Smooth muscle cell (in vitro differentiated cells): ENCODE data around the gene FOXJ3. TPM values are rescaled to one million over a fixed set of nuclear protein-coding genes. Genes with fewer than 3 reads are reported as not detected.
"Not testable (repeated sequence)": the region's sequence is repeated elsewhere in the genome, so short reads cannot be mapped to it uniquely, and the experiment has no call there.

Experiments used
- DNase-seq: peaks from one replicate; lab custom pipeline; 2025; ENCODE audit not compliant: unreplicated experiment; lab: John Stamatoyannopoulos, UW
- H2AFZ ChIP-seq: fragments of 200-600 bp; sonication (generic); 2 replicates; pipeline ENCODE4 v1.6.0; 2016; ENCODE audit warnings: antibody characterized with exemption, low read depth, mild to moderate bottlenecking
- H3F3A ChIP-seq: fragments of 200-600 bp; sonication (generic); 2 replicates; pipeline ENCODE4 v1.6.0; 2017; ENCODE audit warnings: antibody characterized with exemption, low read depth
- H3K27ac ChIP-seq: fragments of 200-600 bp; sonication (generic); 2 replicates; pipeline ENCODE4 v1.5.1; 2016; ENCODE audit warnings: low read depth, mild to moderate bottlenecking
- H3K27me3 ChIP-seq: fragments of 200-600 bp; sonication (generic); 2 replicates; pipeline ENCODE4 v1.6.1; 2016; ENCODE audit warnings: low read depth, mild to moderate bottlenecking
- H3K36me3 ChIP-seq: fragments of 200-600 bp; sonication (generic); 2 replicates; pipeline ENCODE4 v1.5.1; 2016; ENCODE audit warnings: low read depth
- H3K4me1 ChIP-seq: fragments of 200-600 bp; sonication (generic); 2 replicates; pipeline ENCODE4 v1.5.1; 2016; ENCODE audit warnings: low read depth
- H3K4me2 ChIP-seq: fragments of 200-600 bp; sonication (generic); 2 replicates; pipeline ENCODE4 v1.6.0; 2016; ENCODE audit warnings: mild to moderate bottlenecking
- H3K4me3 ChIP-seq: fragments of 200-600 bp; sonication (generic); 2 replicates; pipeline ENCODE4 v1.5.1; 2016; ENCODE audit warnings: mild to moderate bottlenecking
- H3K79me2 ChIP-seq: fragments of 200-600 bp; sonication (generic); 2 replicates; pipeline ENCODE4 v1.6.0; 2016; ENCODE audit warnings: low read depth, mild to moderate bottlenecking
- H3K9ac ChIP-seq: fragments of 200-600 bp; sonication (generic); 2 replicates; pipeline ENCODE4 v1.6.0; 2016; ENCODE audit warnings: low read depth
- H3K9me3 ChIP-seq: fragments of 200-600 bp; sonication (generic); replicated peaks from 2 replicates; pipeline ENCODE4 v1.5.1; 2016; ENCODE audit warnings: low read depth
- H4K20me1 ChIP-seq: fragments of 200-600 bp; sonication (generic); 2 replicates; pipeline ENCODE4 v1.6.0; 2016; ENCODE audit warnings: low read depth
- WGBS: methylation state at CpG from one replicate; pipeline ENCODE4 v1.1.7; 2016; ENCODE audit warnings: low lambda C conversion rate; 5-methylcytosine and 5-hydroxymethylcytosine counted together
- polyA plus RNA-seq: library from polyadenylated mRNA; unstranded; fragments of >200 nt; fragmentation: Nextera tagmentation; extraction: Ambion mirVana; gene quantifications from 2 replicates; pipeline ENCODE4 v1.2.1, GENCODE V29; 2016
- total RNA-seq: library from RNA; depleted of rRNA; stranded (reverse); fragments of >200 nt; gene quantifications from 2 replicates; pipeline ENCODE4 v1.2.3, GENCODE V29; 2014
- TF ChIP-seq, protein P1 (sequence below): fragments of 200-600 bp; sonication (generic); IDR thresholded peaks from 2 replicates; pipeline ENCODE4 v1.5.1; 2017; ENCODE audit warnings: borderline replicate concordance, mild to moderate bottlenecking, antibody characterized with exemption; ENCODE audit not compliant: insufficient read depth, poor library complexity, severe bottlenecking

FOXJ3 gene
- total and polyA plus RNA-seq, 2 experiments from 2014 or later: 19.3 to 40.9 TPM

DNA sequence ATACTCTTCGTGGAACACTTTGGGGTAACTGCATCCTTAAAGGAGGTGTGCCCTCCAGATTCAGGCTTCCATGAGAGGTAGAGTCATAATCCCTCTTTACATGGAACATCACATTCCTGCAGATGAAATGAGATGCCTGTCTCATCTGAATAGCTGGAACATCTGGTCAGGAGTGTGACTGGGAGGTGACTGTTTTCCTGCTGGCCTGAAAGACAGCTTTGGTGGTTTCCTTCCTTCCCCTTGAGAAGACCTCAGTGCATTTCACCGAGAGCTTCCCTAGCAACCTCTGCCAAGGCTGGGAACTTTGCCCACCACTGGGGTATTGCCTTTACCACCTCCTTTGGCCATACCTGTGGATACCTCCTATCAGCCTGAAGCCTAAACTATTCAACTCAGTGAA is 123.8 kb downstream of the FOXJ3 start:
- Histone ChIP-seq H3K4me3 (no peak overlapping the region), H3K27ac (no peak overlapping the region)
- no peak for DNase-seq

DNA sequence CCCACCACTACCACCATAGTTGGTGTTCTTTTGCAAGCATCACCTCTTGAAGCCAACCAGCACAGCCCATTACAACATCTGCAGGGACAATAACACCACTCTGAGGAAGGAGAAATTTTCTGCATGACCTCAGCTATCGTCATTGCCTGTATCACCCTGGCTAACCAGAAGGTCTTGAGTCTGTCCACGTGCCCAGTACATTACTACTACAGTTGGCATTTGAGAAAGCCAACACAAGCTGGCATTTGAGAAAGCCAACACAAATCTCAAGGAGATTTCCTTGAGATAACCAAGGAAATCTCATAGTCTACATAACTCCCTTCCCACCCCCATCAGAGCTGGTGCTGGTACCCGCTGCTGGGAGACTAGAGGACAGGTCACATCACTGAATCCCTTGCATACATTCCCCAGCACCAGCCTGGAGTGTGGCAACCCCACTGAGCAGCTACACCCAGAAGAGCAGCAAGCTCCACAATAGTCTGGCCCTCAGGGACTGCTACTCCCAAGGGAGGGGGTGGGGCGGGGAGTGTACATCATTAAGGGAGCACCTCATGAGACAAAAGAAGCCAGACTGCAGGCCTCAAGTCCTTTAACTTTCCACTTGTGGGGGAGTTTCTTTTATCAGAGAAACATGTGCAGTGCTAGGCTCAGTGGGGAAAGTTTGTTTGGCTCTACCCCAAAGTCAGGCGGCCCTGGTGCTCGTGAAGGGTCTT is 124.5 kb downstream of the FOXJ3 start:
- Histone ChIP-seq H3F3A (no peaks in the 10 kb centered on the region), H3K4me3 (no peak overlapping the region), H4K20me1 (peaks cover 74% of the 10 kb centered on the region), H3K4me1 (no peaks in the 10 kb centered on the region), H3K9ac (no peak overlapping the region), H3K36me3 (peaks cover 8% of the 10 kb centered on the region), H3K9me3 (no peaks in the 10 kb centered on the region), H2AFZ (no peak overlapping the region), H3K27me3 (no peaks in the 10 kb centered on the region), H3K4me2 (no peak overlapping the region), H3K79me2 (peaks cover 76% of the 10 kb centered on the region), H3K27ac (no peak overlapping the region)
- WGBS: 97% methylated on average over 6 of the region's 6 CpGs
- TF ChIP-seq, protein P1, sequence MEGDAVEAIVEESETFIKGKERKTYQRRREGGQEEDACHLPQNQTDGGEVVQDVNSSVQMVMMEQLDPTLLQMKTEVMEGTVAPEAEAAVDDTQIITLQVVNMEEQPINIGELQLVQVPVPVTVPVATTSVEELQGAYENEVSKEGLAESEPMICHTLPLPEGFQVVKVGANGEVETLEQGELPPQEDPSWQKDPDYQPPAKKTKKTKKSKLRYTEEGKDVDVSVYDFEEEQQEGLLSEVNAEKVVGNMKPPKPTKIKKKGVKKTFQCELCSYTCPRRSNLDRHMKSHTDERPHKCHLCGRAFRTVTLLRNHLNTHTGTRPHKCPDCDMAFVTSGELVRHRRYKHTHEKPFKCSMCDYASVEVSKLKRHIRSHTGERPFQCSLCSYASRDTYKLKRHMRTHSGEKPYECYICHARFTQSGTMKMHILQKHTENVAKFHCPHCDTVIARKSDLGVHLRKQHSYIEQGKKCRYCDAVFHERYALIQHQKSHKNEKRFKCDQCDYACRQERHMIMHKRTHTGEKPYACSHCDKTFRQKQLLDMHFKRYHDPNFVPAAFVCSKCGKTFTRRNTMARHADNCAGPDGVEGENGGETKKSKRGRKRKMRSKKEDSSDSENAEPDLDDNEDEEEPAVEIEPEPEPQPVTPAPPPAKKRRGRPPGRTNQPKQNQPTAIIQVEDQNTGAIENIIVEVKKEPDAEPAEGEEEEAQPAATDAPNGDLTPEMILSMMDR: no peak
- DNase-seq: no peak

More for the DNA sequence above, 123.8 kb downstream of the FOXJ3 start:
- Histone ChIP-seq H3K9me3 (no peaks in the 10 kb centered on the region), H3F3A (no peaks in the 10 kb centered on the region), H3K9ac (no peak overlapping the region), H3K79me2 (peaks cover 77% of the 10 kb centered on the region), H3K4me2 (no peak overlapping the region), H4K20me1 (peaks cover 77% of the 10 kb centered on the region), H3K4me1 (no peaks in the 10 kb centered on the region), H3K27me3 (no peaks in the 10 kb centered on the region), H2AFZ (no peak overlapping the region), H3K36me3 (peaks cover 8% of the 10 kb centered on the region)
- 100% methylated on average over 2 of the region's 2 CpGs for WGBS
- TF ChIP-seq, protein P1: no peak

DNA sequence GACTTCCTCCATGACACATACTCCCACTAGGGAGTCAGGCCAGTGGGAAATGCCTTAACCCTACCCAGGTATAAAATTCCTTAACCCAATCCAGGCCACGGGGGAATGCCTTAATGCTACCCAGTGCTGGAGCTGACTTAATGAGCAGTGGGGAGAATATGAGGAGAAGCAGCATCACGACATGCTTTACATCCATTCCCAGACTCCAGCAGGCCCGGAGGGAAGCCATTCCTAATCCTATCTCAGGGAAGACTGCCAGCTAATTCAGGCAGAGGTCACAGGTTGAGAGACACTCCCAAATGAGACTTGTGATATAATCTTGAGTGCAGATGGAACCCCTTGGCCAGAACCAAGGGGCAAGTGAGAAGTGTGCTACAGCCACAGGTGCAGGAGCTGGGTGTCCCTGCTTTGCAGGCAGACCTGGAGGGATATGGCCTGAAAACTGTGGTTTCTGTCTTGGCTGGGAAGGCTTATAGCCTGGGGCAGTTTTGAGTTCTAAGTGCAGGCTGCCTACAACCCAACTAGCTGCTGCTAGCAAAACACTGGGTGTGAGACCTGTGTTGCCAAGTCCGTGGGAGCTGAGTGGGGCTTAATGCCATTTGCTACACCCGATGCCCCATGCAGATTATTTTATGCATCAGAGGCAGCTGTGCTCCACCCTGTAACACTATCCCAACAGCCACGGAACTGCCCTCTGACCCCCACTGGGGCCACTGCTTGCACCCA is 125.3 kb downstream of the FOXJ3 start:
- peaks cover 66% of the 10 kb centered on the region for H4K20me1 ChIP-seq
- H3K27ac ChIP-seq: no peak overlapping the region
- H3K4me2 ChIP-seq: no peak overlapping the region

GRCh38 chr1:42206930-42207329 is 128.1 kb downstream of the FOXJ3 start:
- DNase-seq, H3K9ac ChIP-seq, H3K4me3 ChIP-seq, H3K9me3 ChIP-seq, H3K4me2 ChIP-seq, H3F3A ChIP-seq, H3K36me3 ChIP-seq, H2AFZ ChIP-seq, H3K4me1 ChIP-seq, H3K27me3 ChIP-seq: not testable (repeated sequence)
- 98% methylated on average over 2 of the region's 2 CpGs for WGBS
- H4K20me1 ChIP-seq: peaks cover 50% of the 10 kb centered on the region
- peaks cover 61% of the 10 kb centered on the region for H3K79me2 ChIP-seq
- H3K27ac ChIP-seq: peak overlapping the region; percentile 53

More for the DNA sequence above, 125.3 kb downstream of the FOXJ3 start:
- H3K27me3 ChIP-seq: no peaks in the 10 kb centered on the region
- H3K9me3 ChIP-seq: no peaks in the 10 kb centered on the region
- H3K9ac ChIP-seq: no peak overlapping the region
- no peak overlapping the region for H3K4me3 ChIP-seq
- H3K4me1 ChIP-seq: no peaks in the 10 kb centered on the region
- TF ChIP-seq, protein P1: no peak
- peaks cover 74% of the 10 kb centered on the region for H3K79me2 ChIP-seq
- WGBS: 73% methylated on average over 6 of the region's 6 CpGs
- H3K36me3 ChIP-seq: peaks cover 3% of the 10 kb centered on the region
- H3F3A ChIP-seq: no peaks in the 10 kb centered on the region
- H2AFZ ChIP-seq: no peak overlapping the region
- DNase-seq: no peak
